ENCODE data around the gene PTPRR.

- no peak for TF ChIP-seq CTCF (IDR thresholded peaks at IDR 0.05)
- no peak for TF ChIP-seq POLR2A (IDR thresholded peaks at IDR 0.05)
Observed at GRCh38 chr12:70962226-70962794, 41.8 kb upstream of the PTPRR start.

Data from ovary (tissue), 3 donors.